ENCODE data around the gene LRFN2. TPM values are rescaled to one million over a fixed set of nuclear protein-coding genes. Genes with fewer than 3 reads are reported as not detected.

LRFN2 gene
- polyA plus RNA-seq, 1 donor (not counting 4 experiments of a cell fraction or from before 2014, with no cell fraction given): not detected

GRCh38 chr6:40392589-40392988, 194.6 kb downstream of the LRFN2 start:
- Histone ChIP-seq H4K20me1 (ENCODE audit: control insufficient read depth, extremely low read depth, insufficient read depth, low read length) (no peaks in the 10 kb centered on the region), H3K9ac (ENCODE audit: control insufficient read depth, extremely low read depth, insufficient read depth, low read length) (no peak overlapping the region), H3K79me2 (ENCODE audit: control insufficient read depth, insufficient read depth, low read length) (no peaks in the 10 kb centered on the region), H3K9me1 (ENCODE audit: control insufficient read depth, extremely low read depth, insufficient read depth, low read length) (no peaks in the 10 kb centered on the region), H3K4me1 (ENCODE audit: control insufficient read depth, extremely low read depth, insufficient read depth, low read length) (peaks cover 10% of the 10 kb centered on the region), H3K27ac (ENCODE audit: control insufficient read depth, insufficient read depth, low read length) (no peak overlapping the region), H3K36me3 (ENCODE audit: control insufficient read depth in 2 of 2, extremely low read depth in 1 of 2, insufficient read depth in 2 of 2, low read length in 2 of 2) (no peaks in the 10 kb centered on the region), H2AFZ (ENCODE audit: control insufficient read depth, low read length) (no peak overlapping the region), H3K27me3 (ENCODE audit: control insufficient read depth, extremely low read depth, insufficient read depth, low read length) (no peaks in the 10 kb centered on the region), H3K4me3 (ENCODE audit: control insufficient read depth in 2 of 3, extremely low read depth in 1 of 3, insufficient read depth in 2 of 3, low read depth in 1 of 3, low read length in 3 of 3) (no peak overlapping the region), H3K4me2 (ENCODE audit: control insufficient read depth, extremely low read depth, insufficient read depth, low read depth, low read length) (no peak overlapping the region), H3K9me3 (ENCODE audit: control insufficient read depth, low read depth, low read length) (no peaks in the 10 kb centered on the region)
- dilution Hi-C loops (cut with MboI; ENCODE audit: extremely low pct_ligation_motif_present, low sequenced_read_pairs): no loop called here
- FAIRE-seq (no peak), DNase-seq (ENCODE audit: low read depth, low spot score) (no peak)
- TF ChIP-seq CTCF (optimal IDR thresholded peaks at IDR 0.05 in 1 of 3, IDR thresholded peaks at IDR 0.05 in 1 of 3, conservative IDR thresholded peaks at IDR 0.05 in 1 of 3; ENCODE audit: extremely low read depth in 1 of 3, insufficient read depth in 2 of 3, low read length in 3 of 3): no peak
- TF ChIP-seq EZH2 (IDR thresholded peaks at IDR 0.05; ENCODE audit: low read length): no peak

GRCh38 chr6:40391851-40392517, 195.2 kb downstream of the LRFN2 start:
- no peak for DNase-seq (ENCODE audit: low read depth, low spot score)
- dilution Hi-C loops (cut with MboI; ENCODE audit: extremely low pct_ligation_motif_present, low sequenced_read_pairs): no loop called here
- no peaks in the 10 kb centered on the region for H3K36me3 ChIP-seq (ENCODE audit: control insufficient read depth in 2 of 2, extremely low read depth in 1 of 2, insufficient read depth in 2 of 2, low read length in 2 of 2)
- peaks cover 8% of the 10 kb centered on the region for H3K4me1 ChIP-seq (ENCODE audit: control insufficient read depth, extremely low read depth, insufficient read depth, low read length)
- H3K27me3 ChIP-seq (ENCODE audit: control insufficient read depth, extremely low read depth, insufficient read depth, low read length): no peaks in the 10 kb centered on the region
- H3K9ac ChIP-seq (ENCODE audit: control insufficient read depth, extremely low read depth, insufficient read depth, low read length): no peak overlapping the region
- H2AFZ ChIP-seq (ENCODE audit: control insufficient read depth, low read length): no peak overlapping the region
- no peak for FAIRE-seq
- H3K4me3 ChIP-seq (ENCODE audit: control insufficient read depth in 2 of 3, extremely low read depth in 1 of 3, insufficient read depth in 2 of 3, low read depth in 1 of 3, low read length in 3 of 3): no peak overlapping the region
- H3K9me3 ChIP-seq (ENCODE audit: control insufficient read depth, low read depth, low read length): no peaks in the 10 kb centered on the region
- no peaks in the 10 kb centered on the region for H4K20me1 ChIP-seq (ENCODE audit: control insufficient read depth, extremely low read depth, insufficient read depth, low read length)
- TF ChIP-seq EZH2 (IDR thresholded peaks at IDR 0.05; ENCODE audit: low read length) (no peak), CTCF (optimal IDR thresholded peaks at IDR 0.05 in 1 of 3, IDR thresholded peaks at IDR 0.05 in 1 of 3, conservative IDR thresholded peaks at IDR 0.05 in 1 of 3; ENCODE audit: extremely low read depth in 1 of 3, insufficient read depth in 2 of 3, low read length in 3 of 3) (no peak)
- H3K4me2 ChIP-seq (ENCODE audit: control insufficient read depth, extremely low read depth, insufficient read depth, low read depth, low read length): no peak overlapping the region
- H3K79me2 ChIP-seq (ENCODE audit: control insufficient read depth, insufficient read depth, low read length): no peaks in the 10 kb centered on the region
- H3K27ac ChIP-seq (ENCODE audit: control insufficient read depth, insufficient read depth, low read length): no peak overlapping the region
- no peaks in the 10 kb centered on the region for H3K9me1 ChIP-seq (ENCODE audit: control insufficient read depth, extremely low read depth, insufficient read depth, low read length)
